Suppressor macrophage treated with lipopolysaccharide for 4 hours (primary cell): ENCODE measurements around the gene APBA2.

Experiments used
- DNase-seq: peaks from one replicate; pipeline ENCODE4 v3.0.0-alpha.2; 2020

The APBA2 gene

GRCh38 chr15:28897861-28898585, 12.2 kb downstream of the APBA2 start:
- no peak for DNase-seq

- DNase-seq: no peak
These were observed 13.4 kb downstream of the APBA2 start for GRCh38 chr15:28899061-28899738.

DNA sequence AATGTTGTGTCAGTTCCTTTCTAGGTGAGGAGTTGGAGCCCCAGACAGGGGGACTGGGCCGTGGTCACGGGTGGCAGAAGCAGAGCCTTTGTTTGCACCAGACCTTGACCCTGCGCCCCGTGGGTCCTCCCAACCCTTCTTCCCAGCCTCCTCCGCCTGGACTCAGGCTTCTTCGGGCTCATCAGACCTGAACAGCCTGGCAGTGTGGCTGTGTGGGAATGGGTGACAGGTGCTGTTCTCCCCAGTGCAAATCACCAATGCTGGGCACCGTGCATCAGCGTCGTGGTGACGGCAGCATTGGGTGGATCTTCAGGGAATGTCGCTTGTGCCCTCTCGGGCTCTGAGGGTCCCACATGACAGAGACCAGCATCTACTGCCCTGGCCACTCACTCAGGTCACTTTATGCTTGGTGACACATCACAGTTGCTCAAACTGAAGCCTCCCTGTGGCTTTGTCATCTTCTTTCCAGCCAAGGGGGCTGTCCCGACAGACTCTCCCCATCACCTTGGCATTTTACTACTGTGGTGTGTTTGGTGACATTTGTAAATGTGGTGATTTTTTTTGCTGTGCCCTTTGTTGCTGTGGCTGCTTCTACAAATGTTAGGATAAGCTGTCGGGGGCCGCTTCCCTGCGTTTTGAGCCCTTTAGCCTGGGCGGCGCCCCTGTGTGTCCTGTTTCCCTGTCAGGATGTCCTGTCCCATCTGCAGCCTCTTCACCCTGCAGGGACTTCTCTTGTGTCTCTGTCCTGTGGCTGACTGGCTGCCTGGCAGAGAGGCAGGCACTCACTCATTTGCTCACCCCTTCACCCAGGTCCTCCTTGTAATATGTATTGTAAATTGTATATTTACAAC, 14.5 kb downstream of the APBA2 start:
- no peak for DNase-seq

GRCh38 chr15:28900892-28901586, 15.3 kb downstream of the APBA2 start:
- DNase-seq: no peak

DNA sequence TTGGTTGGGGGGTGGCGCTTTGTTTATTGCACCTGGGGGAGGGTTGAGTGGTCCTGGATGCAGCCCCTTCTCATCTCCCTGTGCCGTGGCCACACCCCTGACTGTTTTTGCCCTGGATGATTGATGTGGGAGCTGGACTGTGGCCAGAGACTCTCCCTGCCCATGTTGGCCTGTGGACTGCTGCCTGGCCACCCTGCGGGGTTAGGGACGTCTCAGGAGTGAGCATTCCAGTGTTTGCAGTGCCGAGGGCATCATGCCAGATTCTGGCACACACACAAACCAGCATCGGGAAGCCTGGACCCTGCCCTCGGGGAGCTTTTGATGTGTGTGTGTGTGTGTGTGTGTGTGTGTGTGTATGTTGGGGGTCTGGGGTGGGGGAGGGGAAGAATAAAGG, 15.8 kb downstream of the APBA2 start:
- no peak for DNase-seq

DNA sequence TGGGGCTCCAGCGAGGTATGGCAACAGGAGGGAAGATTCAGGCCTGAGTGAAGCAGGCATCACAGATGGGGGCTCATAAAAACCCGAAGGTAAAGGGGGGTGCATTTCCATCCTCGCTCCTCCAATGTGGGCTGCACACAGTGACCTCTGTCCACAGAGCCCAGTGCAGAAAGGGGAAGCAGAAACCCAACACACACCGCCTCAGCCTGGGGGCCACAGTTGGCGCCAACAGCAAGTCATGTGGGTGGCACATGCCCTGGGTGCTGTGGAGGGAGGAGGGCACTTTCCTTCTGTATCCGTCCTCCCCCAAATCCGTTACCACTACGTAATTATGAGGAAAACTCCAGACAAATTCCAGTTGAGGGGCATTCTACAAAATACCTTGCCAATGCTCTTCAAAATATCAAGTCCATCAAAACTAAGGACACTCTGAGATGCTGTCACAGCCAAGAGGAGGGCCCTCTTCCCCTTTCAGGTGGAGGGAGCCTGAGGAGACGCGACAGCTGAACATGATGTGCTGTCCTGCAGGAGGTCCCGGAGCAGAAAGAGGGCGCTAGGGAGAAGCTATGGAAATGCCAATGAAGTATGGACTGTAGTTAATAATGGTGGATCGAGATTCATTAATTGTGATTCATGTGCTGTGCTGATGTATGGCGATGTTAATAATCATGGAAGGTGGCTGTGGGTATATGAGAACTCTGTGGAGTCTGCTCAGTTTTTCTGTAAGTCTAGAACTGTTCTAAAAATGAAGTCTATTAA, 16.4 kb downstream of the APBA2 start:
- no peak for DNase-seq

GRCh38 chr15:28902856-28903255, 17.1 kb downstream of the APBA2 start:
- DNase-seq: no peak

DNA sequence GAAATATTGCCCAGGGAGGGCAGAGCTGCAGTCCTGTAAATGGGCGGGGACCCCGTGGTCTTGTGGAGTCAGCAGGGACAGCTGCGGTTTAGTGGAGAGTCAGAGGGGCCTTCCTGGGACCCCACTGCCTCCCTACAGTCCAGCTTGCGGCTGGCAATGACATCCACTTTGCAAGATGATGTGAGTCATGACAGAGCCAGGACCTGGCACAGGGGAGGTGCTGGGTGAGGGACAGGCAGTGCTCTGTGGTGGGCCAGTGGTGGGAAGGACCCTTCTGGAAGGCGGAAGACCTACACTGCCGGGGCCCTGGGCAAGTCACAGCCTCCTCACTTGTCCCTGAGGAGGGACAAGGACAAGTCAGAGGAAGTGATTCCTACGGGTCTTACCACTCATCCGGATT, 17.8 kb downstream of the APBA2 start:
- DNase-seq: no peak

DNA sequence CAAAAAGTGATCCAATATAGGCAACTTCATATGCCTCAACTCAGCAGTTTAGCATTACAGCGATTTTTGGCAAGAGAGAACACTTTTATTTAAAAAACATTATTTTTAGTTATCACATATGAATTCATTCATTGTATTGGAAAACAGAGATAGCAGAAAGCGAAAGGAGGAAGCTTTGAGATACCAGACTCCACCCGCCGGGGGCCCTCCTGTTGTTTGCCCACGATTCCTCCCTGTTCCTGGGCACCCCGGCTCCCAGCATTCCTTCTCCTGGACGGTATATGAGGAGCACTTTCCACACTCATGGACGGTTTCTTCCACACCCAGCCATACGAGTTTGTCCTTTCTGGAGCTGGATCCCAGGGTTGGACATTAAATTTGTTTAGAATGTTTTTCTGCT, 18.2 kb downstream of the APBA2 start:
- DNase-seq: no peak

DNA sequence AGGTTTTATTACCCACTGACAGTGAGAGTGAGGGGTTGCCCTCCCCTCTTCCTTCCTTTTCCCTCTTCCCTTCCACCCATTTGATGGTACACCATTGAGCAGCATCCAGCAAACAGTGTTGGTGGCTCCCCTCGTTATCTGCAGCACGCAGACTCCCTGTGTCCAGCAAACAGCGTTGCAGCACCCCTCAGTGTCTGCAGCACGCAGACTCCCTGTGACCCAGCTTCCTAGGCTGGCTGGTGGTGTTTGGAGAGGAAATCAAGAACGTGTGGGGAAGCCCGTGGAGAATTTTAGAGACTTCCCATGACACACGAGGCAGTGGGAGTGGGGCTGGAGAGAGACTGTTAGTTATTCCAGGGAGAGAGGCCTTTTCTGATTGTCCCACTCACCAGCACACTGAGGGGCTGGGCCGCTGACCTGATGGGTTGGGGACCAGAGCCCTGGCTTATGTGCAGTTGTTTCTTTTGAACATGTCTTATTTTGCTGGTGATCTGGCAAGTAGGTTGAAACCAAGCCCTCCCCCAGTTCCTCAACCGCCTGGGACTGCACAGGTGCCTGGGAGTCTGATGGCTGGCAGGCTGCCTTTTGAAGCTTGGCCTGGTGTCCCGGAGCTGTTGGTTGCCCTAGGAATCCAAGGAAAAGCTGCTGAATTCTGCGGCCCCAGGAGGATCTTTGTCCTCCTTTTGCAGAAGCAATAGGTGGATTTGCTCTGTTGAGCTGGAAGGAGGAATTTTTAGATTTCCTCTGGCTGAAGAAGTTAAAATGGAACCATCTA, 19.0 kb downstream of the APBA2 start:
- DNase-seq: no peak

GRCh38 chr15:28907338-28907960, 21.7 kb downstream of the APBA2 start:
- no peak for DNase-seq

DNA sequence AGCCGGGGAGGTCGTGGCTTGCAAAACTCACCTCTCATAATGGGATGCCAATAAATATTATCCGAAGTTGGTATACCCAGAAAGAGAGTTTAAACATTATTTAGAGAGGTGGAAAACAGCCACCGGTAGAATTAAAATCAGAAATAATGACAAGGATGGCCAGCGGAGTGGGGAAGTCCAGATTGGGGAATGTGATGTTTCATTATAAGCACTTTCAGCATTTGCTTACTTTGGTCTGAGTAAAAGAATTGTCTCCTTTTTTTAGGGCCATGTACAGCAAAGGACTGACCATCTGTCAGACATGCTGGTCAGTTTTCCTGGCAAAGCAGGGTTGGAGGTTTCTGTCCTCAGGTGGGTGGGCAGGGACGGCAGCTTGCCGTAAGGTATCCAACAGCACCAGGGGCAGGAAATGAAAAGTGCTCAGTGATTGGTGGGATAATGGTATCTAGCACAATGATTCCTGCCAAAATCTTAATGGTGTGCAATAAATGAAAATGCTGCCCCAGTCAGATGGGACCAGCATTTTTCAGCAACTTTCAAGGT, 24.3 kb downstream of the APBA2 start:
- DNase-seq: no peak

DNA sequence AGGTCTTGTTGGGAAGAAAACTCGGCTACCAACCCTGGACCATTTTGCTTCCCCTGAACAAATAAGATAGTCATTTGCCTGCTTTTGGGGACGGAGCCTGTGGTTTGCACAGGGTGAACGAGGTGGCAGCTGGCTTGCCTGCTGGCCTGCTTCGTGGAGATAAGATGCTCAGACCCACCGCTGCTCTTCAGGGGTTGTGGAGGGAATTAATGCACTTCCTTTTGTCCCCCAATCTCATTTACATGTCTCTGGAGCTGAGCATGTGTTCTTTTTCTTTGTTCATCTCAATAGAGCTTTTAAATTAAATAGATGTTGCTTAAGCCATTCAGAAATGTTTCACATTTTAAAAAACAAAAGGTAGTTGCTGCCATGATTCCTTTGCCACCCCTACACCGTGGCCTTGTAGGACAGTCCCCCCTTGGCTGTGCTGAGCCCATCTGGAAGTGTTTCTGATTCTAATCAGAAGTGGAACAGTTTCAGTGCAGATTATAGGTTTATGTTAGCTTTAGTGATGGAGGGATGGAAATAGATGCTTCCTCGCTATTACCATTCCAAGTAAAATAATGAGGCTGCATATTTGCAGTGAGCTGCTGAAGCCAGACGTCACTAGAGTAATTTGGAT, 25.6 kb downstream of the APBA2 start:
- no peak for DNase-seq

- DNase-seq: no peak
These were observed 26.6 kb downstream of the APBA2 start for GRCh38 chr15:28912422-28912821.

DNA sequence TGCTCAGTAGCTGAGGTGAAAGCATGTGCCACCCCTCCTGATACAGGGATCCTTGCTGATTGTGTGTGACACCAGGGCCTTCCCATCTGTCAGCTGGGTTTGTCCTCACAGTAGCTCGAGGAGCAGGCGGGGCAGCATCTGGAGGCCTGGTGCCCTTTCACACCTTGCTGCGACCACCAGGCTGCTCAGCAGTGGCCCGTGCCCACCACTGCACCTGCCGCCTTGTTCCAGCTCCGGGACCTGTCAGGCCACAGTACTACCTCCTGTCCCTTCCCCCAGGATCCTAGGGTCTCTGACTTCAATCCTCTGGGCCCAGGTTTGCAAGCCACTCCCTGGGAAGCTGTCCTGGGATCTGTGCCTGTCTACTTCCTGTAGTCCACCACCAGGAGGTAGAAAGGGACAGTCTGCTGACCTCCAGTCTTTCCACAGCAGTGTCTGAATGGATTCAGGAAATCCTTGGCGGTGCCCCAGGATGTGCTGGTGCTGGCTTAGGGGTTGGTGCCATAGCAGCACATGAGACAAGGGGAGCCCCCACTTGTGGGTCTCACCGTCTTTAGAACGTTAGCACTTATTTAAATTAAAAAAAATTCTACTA, 27.5 kb downstream of the APBA2 start:
- no peak for DNase-seq

DNA sequence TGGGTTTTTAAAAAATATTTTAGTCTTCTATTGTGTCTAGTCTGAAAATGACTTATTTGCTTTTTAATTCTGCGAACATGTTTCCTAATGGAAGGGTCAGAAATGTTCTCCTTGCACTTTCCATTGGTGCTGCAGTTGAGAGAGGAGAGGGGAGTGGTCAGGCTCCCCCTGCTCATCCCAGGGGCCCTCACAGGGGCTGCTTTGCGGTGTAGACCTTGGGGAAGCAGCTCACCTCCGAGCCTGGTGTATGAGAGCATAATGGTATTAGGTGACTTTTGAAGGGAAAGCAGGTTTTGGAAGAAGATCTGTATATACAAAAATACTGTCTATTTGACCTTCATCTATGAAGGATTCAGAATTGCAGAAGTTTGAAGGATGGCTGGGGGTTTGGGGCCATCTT, 28.3 kb downstream of the APBA2 start:
- DNase-seq: no peak

- no peak for DNase-seq
These were observed 28.8 kb downstream of the APBA2 start for GRCh38 chr15:28914483-28915023.

DNA sequence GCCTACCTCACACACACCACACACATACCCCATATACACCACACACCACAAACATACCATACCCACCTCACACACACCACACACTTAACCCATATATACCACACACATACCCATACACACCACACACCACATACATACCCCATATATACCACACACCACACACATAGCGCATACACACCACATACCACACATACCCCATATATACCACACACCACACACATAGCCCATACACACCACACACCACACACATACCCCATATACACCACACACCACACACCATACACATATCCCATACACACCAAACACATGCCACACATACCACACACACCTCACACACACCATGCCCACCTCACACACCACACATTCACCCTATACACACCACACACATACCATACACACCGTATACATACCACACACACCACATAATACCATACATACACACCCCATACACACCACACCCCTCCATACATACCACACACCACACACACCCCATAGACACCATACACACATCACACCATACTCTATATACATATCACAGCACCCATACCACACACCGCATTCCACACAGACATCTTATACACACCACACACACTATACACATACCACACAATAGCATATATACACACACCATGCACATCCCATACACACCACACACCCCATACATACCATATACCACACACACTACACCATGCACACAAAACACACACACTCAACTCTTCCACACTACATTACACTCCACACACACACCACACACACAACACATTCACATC, 29.5 kb downstream of the APBA2 start:
- no peak for DNase-seq

DNA sequence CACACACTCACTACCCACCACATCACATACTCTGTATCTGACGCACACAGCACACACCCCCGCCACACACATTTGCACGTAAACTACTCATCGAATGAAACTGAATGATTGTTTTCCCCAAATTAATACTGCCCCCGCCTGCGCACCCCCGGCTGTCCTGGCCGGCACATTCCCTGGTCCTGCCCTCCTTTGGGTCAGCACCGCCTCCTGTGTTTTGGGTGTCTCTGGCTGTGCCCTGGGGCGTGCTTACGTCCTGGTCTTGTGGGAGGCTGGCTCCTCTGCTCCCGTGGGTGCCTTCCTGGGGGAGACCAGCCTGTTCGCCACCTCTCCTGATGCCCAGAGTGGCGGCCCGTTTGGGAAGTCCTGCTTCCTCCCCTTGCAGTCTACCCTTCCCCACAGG, 30.2 kb downstream of the APBA2 start:
- DNase-seq: no peak
